ENCODE measurements around the gene OXCT1.

GRCh38 chr5:41877408-41877807 lies 7.2 kb upstream of the OXCT1 start:
- no peak for TF ChIP-seq YY1 (IDR thresholded peaks at IDR 0.05; ENCODE audit: insufficient read depth, insufficient read length)
- TF ChIP-seq ZNF274 (IDR thresholded peaks at IDR 0.05; ENCODE audit: low read depth, low read length): no peak
- TF ChIP-seq SUZ12 (IDR thresholded peaks at IDR 0.05; ENCODE audit: extremely low read depth, insufficient read depth, insufficient read length): no peak
